ENCODE measurements around the gene CDH5.
A peak's percentile ranks its signal among the peaks of the same experiment; 100 is the strongest.

CDH5 gene

DNA sequence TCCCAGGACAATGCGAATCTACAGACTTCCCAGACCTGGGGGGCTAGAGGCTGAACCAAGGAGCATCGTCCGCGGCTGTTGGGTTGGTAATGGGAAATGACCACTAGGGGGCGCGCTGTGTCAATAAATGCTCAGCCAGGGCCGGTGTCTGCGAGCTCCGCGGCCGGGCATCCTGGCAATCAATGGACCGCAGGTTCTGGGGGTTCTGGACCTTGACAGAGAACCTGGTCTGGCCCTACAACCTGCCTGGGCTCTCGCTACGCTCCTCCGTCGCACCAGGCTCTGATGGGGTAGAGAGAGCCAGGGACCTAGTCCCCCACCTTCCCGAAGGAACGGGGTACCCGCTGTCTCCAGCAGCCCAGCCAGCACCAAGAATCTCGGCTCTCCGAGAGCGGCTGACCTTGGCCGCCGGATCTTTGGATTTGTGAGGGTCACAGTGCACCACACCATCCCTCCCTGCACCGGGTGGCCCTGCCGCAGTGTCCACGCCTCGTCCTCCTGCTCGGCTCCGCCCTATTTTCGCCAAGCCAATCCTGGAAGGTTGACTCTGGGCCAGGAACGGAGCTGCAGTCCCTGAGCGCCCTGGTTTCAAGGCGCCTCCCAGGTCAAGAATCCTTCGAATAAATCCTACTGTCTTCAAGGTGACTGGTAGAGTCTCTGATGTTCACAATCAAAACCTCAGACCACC is 40.2 kb downstream of the CDH5 start:
- H3K27ac ChIP-seq: peak overlapping the region; percentile 65
- peak; percentile 76 for TF ChIP-seq CTCF (conservative IDR thresholded peaks at IDR 0.05)

DNA sequence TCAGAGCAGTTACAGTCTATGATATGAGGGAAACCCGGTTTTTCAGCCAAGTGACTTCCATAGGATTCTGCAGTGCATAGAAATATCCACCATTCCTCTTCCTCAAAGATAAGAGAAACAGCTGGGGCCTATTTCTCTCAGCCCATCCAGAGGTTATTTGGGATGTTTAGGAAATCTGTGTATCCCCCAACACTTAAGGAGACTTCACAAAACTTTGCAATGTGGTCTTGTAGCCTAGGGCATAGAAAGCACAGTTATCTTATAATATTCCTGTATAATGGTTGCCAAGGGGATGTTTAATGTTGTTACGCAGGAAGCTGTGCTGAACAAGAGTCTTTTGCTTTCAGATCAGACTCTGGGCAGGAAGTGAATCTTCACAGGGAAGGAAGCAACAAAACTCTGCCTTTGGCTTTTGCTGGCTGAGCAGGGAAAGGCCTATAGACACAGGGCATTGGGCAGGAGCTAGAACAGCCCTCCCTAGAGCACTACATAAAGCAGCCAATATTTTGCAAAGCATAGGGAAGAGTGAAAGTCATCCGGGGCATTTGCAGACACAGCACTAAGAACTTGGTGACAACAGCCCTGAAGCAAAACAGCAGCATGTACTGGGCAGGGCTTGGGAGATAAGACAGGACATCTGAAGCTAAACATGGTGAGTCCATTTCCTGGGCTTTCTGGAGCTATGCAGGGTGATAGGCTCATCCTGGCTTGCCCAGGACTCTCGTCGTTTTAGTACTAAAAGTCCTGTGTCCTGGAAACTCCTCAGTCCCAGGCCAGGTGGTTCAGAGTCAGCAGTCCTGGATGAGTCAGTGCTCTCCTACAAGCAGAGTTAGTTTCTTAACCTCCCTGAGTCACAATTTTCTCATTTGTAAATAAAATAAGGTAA is 41.9 kb downstream of the CDH5 start:
- no peak for TF ChIP-seq CTCF (conservative IDR thresholded peaks at IDR 0.05)
- H3K27ac ChIP-seq: peak overlapping the region; percentile 65

DNA sequence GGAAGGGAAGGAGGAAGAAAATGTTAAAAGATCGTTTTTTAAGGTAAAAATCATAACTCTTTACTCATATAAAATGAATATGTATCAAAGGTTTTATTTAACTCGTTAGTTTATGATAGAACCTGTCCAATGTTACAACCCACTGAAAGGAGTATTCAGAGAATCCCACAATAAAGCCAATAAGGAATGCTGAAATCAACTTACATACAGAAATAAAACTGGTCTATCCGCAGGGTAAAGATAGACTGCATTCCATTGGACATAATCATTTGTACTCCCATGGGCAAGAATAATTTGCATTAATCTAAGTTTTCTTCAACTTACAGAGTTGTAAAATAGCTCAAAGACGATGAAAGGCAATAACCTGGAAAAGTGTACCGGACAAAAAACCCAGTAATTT is 42.7 kb downstream of the CDH5 start:
- H3K27ac ChIP-seq: peak overlapping the region; percentile 65
- TF ChIP-seq CTCF (conservative IDR thresholded peaks at IDR 0.05): no peak

DNA sequence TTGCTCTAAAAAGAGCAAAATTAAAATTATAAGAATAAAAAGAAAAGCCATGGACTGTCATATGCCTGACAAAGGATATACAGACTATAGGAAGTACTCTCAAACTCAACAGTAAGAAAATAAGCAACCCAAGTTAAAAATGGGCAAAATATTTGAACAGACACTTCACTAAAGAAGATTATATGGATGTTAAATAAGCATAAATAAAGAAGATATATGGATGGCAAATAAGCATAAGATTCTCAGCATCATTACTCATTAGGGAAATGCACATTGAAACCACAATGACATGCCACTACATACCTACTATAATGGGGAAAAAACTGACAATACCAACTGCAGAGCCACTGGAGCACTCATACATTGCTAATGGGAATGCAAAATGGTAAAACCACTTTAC is 45.7 kb downstream of the CDH5 start:
- no peak overlapping the region for H3K27ac ChIP-seq
- no peak for TF ChIP-seq CTCF (conservative IDR thresholded peaks at IDR 0.05)

- no peak for TF ChIP-seq CTCF (conservative IDR thresholded peaks at IDR 0.05)
- H3K27ac ChIP-seq: no peak overlapping the region
These were observed 48.4 kb downstream of the CDH5 start for GRCh38 chr16:66414891-66415290.

DNA sequence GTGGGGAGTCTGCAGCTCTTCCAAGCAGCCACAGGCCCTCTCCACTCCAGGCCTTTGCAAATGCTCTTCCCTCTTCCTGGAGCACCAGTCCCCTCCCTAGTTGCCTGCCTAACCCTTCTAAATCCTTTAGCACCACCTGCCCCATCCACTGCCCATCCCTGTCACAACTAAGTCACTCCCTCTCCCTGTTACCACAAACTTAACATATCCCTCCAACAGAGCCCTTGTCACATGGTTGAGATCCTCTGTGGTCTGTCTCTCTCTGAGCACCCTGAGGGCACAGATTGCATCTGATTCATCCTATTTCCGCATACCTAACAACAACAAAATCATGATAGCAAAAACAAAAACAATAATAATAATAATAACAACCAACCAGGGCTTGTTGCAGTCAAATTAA is 49.6 kb downstream of the CDH5 start:
- no peak for TF ChIP-seq CTCF (conservative IDR thresholded peaks at IDR 0.05)
- H3K27ac ChIP-seq: no peak overlapping the region

- H3K27ac ChIP-seq: no peak overlapping the region
- TF ChIP-seq CTCF (conservative IDR thresholded peaks at IDR 0.05): no peak
These were observed 50.6 kb downstream of the CDH5 start for GRCh38 chr16:66416939-66417700.

All from VCaP (cell line).